Measurements from ENCODE around the gene PTPRG.

GRCh38 chr3:61938878-61939549 lies 377.6 kb downstream of the PTPRG start:
- TF ChIP-seq, protein P1, sequence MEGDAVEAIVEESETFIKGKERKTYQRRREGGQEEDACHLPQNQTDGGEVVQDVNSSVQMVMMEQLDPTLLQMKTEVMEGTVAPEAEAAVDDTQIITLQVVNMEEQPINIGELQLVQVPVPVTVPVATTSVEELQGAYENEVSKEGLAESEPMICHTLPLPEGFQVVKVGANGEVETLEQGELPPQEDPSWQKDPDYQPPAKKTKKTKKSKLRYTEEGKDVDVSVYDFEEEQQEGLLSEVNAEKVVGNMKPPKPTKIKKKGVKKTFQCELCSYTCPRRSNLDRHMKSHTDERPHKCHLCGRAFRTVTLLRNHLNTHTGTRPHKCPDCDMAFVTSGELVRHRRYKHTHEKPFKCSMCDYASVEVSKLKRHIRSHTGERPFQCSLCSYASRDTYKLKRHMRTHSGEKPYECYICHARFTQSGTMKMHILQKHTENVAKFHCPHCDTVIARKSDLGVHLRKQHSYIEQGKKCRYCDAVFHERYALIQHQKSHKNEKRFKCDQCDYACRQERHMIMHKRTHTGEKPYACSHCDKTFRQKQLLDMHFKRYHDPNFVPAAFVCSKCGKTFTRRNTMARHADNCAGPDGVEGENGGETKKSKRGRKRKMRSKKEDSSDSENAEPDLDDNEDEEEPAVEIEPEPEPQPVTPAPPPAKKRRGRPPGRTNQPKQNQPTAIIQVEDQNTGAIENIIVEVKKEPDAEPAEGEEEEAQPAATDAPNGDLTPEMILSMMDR (IDR thresholded peaks at IDR 0.05), result no peak
- no peak for TF ChIP-seq SIN3A (IDR thresholded peaks at IDR 0.05; ENCODE audit: borderline replicate concordance, insufficient read depth, low read depth, low read length)
- TF ChIP-seq REST (IDR thresholded peaks at IDR 0.05; ENCODE audit: insufficient read depth in 1 of 2, low read depth in 2 of 2, low read length in 1 of 2), result no peak

All from Panc1 (cell line).